HepG2 (cell line): ENCODE data around the gene FNIP2. TPM values are rescaled to one million over a fixed set of nuclear protein-coding genes. Genes with fewer than 3 reads are reported as not detected.

Experiments used
- ATAC-seq: fragments of 200-7000 bp; cut with Tn5 transposase; 3 replicates; pipeline ENCODE4 v1.9.1; 2020; ENCODE audit warnings: mild to moderate bottlenecking, moderate library complexity
- BruUV-seq: library from RNA; stranded (reverse); fragments of 400-500 nt; replicated peaks from 2 replicates; lab custom pipeline; 2021; lab: Mats Ljungman, UMichigan
- CTCF ChIA-PET: fragments of 300-600 bp; formaldehyde crosslinking; extraction: SDS; loops from one replicate; lab custom pipeline; 2021; ENCODE audit warnings: low total read pairs, inconsistent platforms, low intra/inter-chr PET ratio; lab: Yijun Ruan, JAX
- POLR2A ChIA-PET: fragments of 350-600 bp; sonication (Branson Sonifier 250); formaldehyde crosslinking; loops from one replicate; lab custom pipeline; 2020; ENCODE audit warnings: antibody characterized with exemption, inconsistent platforms; lab: Yijun Ruan, JAX
- DNase-seq: peaks from one replicate; pipeline ENCODE4 v3.0.0-alpha.2; 2015; ENCODE audit warnings: low spot score
- FAIRE-seq: peaks from 3 replicates; lab custom pipeline; 2011; peaks lifted over from hg19 to GRCh38; lab: Jason Lieb, UNC
- H2AFZ ChIP-seq: one replicate; pipeline ENCODE4 v1.6.1; 2011; ENCODE audit warnings: low read length, inconsistent platforms
- H3K27ac ChIP-seq: fragments of 300-600 bp; 3 replicates; pipeline ENCODE4 v1.8.0; 2011; ENCODE audit warnings: mixed run types, mild to moderate bottlenecking, mixed read lengths, low read length, inconsistent platforms; ENCODE audit not compliant: insufficient read depth; ENCODE audit errors: extremely low read length
- H3K27me3 ChIP-seq, 2 experiments: fragments of 200-600 bp in 1 of 2; 2 replicates in 1 of 2; 3 replicates in 1 of 2; pipeline versions ENCODE4 v1.6.0 to v1.8.0; 2011; ENCODE audit warnings: low read length in 2 of 2, mild to moderate bottlenecking in 2 of 2, moderate library complexity in 2 of 2, inconsistent platforms in 1 of 2; ENCODE audit not compliant: insufficient read depth in 2 of 2, control insufficient read depth in 1 of 2
- H3K36me3 ChIP-seq, 2 experiments: fragments of 200-600 bp in 1 of 2; replicated peaks in 1 of 2; 2 replicates in 1 of 2; 3 replicates in 1 of 2; pipeline versions ENCODE4 v1.5.1 to v1.8.0; 2011; ENCODE audit warnings: low read length in 2 of 2, inconsistent platforms in 1 of 2; ENCODE audit not compliant: insufficient read depth in 2 of 2, control insufficient read depth in 1 of 2
- H3K4me1 ChIP-seq: 2 replicates; pipeline ENCODE4 v1.5.1; 2012; ENCODE audit warnings: low read length, inconsistent platforms; ENCODE audit not compliant: insufficient read depth
- H3K4me2 ChIP-seq: 2 replicates; pipeline ENCODE4 v1.6.0; 2011; ENCODE audit warnings: low read depth, low read length, inconsistent platforms
- H3K4me3 ChIP-seq, 3 experiments: fragments of 200-600 bp in 1 of 3; sonication (generic), shearing (Covaris generic) in 1 of 3; replicated peaks in 1 of 3; 2 replicates each; pipeline ENCODE4 v1.5.1; 2011 to 2016; ENCODE audit warnings: low read length in 3 of 3, inconsistent platforms in 2 of 3, low read depth in 2 of 3, mild to moderate bottlenecking in 2 of 3, control low read depth in 1 of 3, mixed read lengths in 1 of 3; ENCODE audit not compliant: insufficient read depth in 1 of 3
- H3K79me2 ChIP-seq: one replicate; pipeline ENCODE4 v1.6.1; 2011; ENCODE audit warnings: low read length, inconsistent platforms; ENCODE audit not compliant: insufficient read depth
- H3K9ac ChIP-seq: 2 replicates; pipeline ENCODE4 v1.6.0; 2011; ENCODE audit warnings: mild to moderate bottlenecking, low read depth, low read length, inconsistent platforms; ENCODE audit not compliant: insufficient read depth
- H3K9me3 ChIP-seq: 2 replicates; pipeline ENCODE4 v1.5.1; 2012; ENCODE audit warnings: mild to moderate bottlenecking, low read length
- H4K20me1 ChIP-seq: 2 replicates; pipeline ENCODE4 v1.6.0; 2011; ENCODE audit warnings: inconsistent platforms, mild to moderate bottlenecking, low read length, moderate library complexity; ENCODE audit not compliant: insufficient read depth
- CREB1 ChIP-seq, 2 experiments: fragments of 450-650 bp in 1 of 2; IDR thresholded peaks; 2 replicates each; pipeline ENCODE4 v1.6.1; 2016 to 2017; ENCODE audit warnings: control low read depth in 1 of 2, mild to moderate bottlenecking in 1 of 2, missing compliant biosample characterization in 1 of 2, missing genetic modification characterization in 1 of 2
- FOXK1 ChIP-seq: sonication (generic); formaldehyde crosslinking; IDR thresholded peaks from 2 replicates; pipeline ENCODE4 v1.4.0; 2020; ENCODE audit warnings: low read depth, missing genetic modification reagents, borderline replicate concordance
- KLF11 ChIP-seq: IDR thresholded peaks from 2 replicates; pipeline ENCODE4 v1.6.1; 2016; ENCODE audit warnings: missing compliant biosample characterization
- RAD51 ChIP-seq: fragments of 450-650 bp; IDR thresholded peaks from 2 replicates; pipeline ENCODE4 v1.6.1; 2016; ENCODE audit warnings: borderline replicate concordance
- TBP ChIP-seq: sonication (generic); formaldehyde crosslinking; IDR thresholded peaks from 2 replicates; pipeline ENCODE4 v1.5.0; 2020; ENCODE audit warnings: missing genetic modification reagents
- ZNF224 ChIP-seq: sonication (generic); formaldehyde crosslinking; IDR thresholded peaks from 2 replicates; pipeline ENCODE4 v1.5.0; 2020; ENCODE audit warnings: mild to moderate bottlenecking, missing genetic modification reagents
- ZNF564 ChIP-seq: sonication (generic); formaldehyde crosslinking; IDR thresholded peaks from 2 replicates; pipeline ENCODE4 v1.8.1; 2023; ENCODE audit warnings: mild to moderate bottlenecking, missing genetic modification reagents
- ZNF597 ChIP-seq: sonication (generic); formaldehyde crosslinking; IDR thresholded peaks from 2 replicates; pipeline ENCODE4 v1.5.0; 2020; ENCODE audit warnings: missing genetic modification reagents
- ZNF629 ChIP-seq: sonication (generic); formaldehyde crosslinking; conservative IDR thresholded peaks from 2 replicates; pipeline ENCODE4 v1.5.0; 2020; ENCODE audit warnings: missing genetic modification reagents
- ZNF761 ChIP-seq: sonication (generic); formaldehyde crosslinking; conservative IDR thresholded peaks from 2 replicates; pipeline ENCODE4 v1.4.0; 2020; ENCODE audit warnings: mild to moderate bottlenecking, missing genetic modification reagents
- ZNF83 ChIP-seq: sonication (generic); formaldehyde crosslinking; IDR thresholded peaks from 2 replicates; pipeline ENCODE4 v1.4.0; 2020; ENCODE audit warnings: missing genetic modification reagents, mild to moderate bottlenecking, borderline replicate concordance
- WGBS: methylation state at CpG from one replicate; pipeline ENCODE4 v1.1.6; 2017; ENCODE audit warnings: low lambda C conversion rate; 5-methylcytosine and 5-hydroxymethylcytosine counted together
- in situ Hi-C: cut with HindIII; loops from 2 replicates; pipeline ENCODE4 v1.10.0; 2017; ENCODE audit warnings: low pct_unique_long_range_greater_than_20kb; ENCODE audit not compliant: extremely low pct_ligation_motif_present
- intact Hi-C: fragments of 100-400 bp; cut with micrococcal nuclease; formaldehyde crosslinking; loops from one replicate; pipeline ENCODE4 v1.10.0; 2022; ENCODE audit not compliant: unreplicated experiment
- polyA plus RNA-seq, 8 experiments: library from polyadenylated mRNA; depleted of rRNA in 3 of 8; stranded (reverse) in 7 of 8; unstranded in 1 of 8; fragments of >200 nt; fragmentation: Illumina TruSeq in 4 of 8; extraction: Trizol in 4 of 8; gene quantifications; 2 replicates each; pipeline versions ENCODE4 v1.2.1 to v1.2.3, GENCODE V29; 2011 to 2016; ENCODE audit warnings: low read depth in 4 of 8, missing spikeins in 1 of 8, mixed read lengths in 1 of 8; ENCODE audit not compliant: insufficient read depth in 1 of 8
- total RNA-seq, 5 experiments: library from RNA; depleted of rRNA; stranded (reverse); fragments of >200 nt; fragmentation: Illumina TruSeq; extraction: Trizol; gene quantifications; 2 replicates each; pipeline ENCODE4 v1.2.3, GENCODE V29; 2016; ENCODE audit warnings: low read depth in 1 of 5
- TF ChIP-seq, protein P1 (sequence below): sonication (generic); formaldehyde crosslinking; IDR thresholded peaks from 2 replicates; pipeline ENCODE4 v1.4.0; 2020; ENCODE audit warnings: mild to moderate bottlenecking, missing genetic modification reagents, borderline replicate concordance

The FNIP2 gene
- total and polyA plus RNA-seq, 2 of the 13 experiments (the other 11 are each of a cell fraction or from before 2014, with no cell fraction given): 15.5 to 21.0 TPM

DNA sequence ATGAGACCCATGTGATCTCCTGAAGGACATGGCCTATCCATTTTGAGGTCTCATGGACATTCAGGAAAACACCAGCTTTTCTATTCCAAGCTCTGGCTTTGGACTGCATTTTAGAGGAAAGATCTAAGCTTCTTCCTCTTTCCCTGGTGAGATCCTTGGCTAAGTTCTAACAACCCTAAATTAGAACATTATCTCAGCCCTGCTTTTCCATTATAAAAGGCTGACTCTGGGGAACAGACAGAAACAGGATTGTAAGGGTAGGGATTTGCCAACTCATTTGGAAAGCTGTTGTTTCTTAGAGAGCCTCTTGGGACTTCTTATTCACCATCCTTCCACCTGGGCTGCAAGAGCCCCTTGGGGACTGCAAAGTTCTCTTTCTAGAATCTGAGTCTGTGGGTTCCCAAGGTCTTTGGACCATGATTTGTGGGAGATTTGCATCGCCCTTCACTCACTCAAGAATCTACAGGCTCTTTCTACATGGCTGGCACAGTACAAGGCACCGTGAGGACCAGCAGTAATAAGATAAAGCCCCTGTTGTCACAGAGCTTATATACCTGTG is 146.9 kb downstream of the FNIP2 start:
- DNase-seq (no peak), ATAC-seq (no peak), FAIRE-seq (no peak)
- no peaks in the 10 kb centered on the region for H3K36me3 ChIP-seq
- no peak overlapping the region for H2AFZ ChIP-seq
- H3K4me1 ChIP-seq: no peaks in the 10 kb centered on the region
- TF ChIP-seq ZNF629 (CRISPR knock-in tag) (no peak), RAD51 (no peak), ZNF564 (CRISPR knock-in tag) (no peak), ZNF83 (CRISPR knock-in tag) (no peak), FOXK1 (CRISPR knock-in tag) (no peak), CREB1 (IDR thresholded peaks at IDR 0.05) (no peak), CREB1 (CRISPR knock-in tag; IDR thresholded peaks at IDR 0.05) (no peak), ZNF224 (CRISPR knock-in tag) (no peak), TBP (no peak), ZNF761 (CRISPR knock-in tag) (no peak), ZNF597 (no peak), KLF11 (no peak)
- TF ChIP-seq, protein P1, sequence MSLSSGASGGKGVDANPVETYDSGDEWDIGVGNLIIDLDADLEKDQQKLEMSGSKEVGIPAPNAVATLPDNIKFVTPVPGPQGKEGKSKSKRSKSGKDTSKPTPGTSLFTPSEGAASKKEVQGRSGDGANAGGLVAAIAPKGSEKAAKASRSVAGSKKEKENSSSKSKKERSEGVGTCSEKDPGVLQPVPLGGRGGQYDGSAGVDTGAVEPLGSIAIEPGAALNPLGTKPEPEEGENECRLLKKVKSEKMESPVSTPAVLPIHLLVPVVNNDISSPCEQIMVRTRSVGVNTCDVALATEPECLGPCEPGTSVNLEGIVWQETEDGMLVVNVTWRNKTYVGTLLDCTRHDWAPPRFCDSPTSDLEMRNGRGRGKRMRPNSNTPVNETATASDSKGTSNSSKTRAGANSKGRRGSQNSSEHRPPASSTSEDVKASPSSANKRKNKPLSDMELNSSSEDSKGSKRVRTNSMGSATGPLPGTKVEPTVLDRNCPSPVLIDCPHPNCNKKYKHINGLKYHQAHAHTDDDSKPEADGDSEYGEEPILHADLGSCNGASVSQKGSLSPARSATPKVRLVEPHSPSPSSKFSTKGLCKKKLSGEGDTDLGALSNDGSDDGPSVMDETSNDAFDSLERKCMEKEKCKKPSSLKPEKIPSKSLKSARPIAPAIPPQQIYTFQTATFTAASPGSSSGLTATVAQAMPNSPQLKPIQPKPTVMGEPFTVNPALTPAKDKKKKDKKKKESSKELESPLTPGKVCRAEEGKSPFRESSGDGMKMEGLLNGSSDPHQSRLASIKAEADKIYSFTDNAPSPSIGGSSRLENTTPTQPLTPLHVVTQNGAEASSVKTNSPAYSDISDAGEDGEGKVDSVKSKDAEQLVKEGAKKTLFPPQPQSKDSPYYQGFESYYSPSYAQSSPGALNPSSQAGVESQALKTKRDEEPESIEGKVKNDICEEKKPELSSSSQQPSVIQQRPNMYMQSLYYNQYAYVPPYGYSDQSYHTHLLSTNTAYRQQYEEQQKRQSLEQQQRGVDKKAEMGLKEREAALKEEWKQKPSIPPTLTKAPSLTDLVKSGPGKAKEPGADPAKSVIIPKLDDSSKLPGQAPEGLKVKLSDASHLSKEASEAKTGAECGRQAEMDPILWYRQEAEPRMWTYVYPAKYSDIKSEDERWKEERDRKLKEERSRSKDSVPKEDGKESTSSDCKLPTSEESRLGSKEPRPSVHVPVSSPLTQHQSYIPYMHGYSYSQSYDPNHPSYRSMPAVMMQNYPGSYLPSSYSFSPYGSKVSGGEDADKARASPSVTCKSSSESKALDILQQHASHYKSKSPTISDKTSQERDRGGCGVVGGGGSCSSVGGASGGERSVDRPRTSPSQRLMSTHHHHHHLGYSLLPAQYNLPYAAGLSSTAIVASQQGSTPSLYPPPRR: no peak
- H3K9ac ChIP-seq: no peak overlapping the region
- no peaks in the 10 kb centered on the region for H3K9me3 ChIP-seq
- ChIA-PET POLR2A (no interaction called here), CTCF (no interaction called here)
- no peaks in the 10 kb centered on the region for H3K27me3 ChIP-seq
- no peak overlapping the region for H3K4me2 ChIP-seq
- no peaks in the 10 kb centered on the region for H4K20me1 ChIP-seq
- in situ Hi-C loops (no loop called here), intact Hi-C loops (no loop called here)
- no peaks in the 10 kb centered on the region for H3K79me2 ChIP-seq
- no peak overlapping the region for H3K4me3 ChIP-seq
- 95% methylated on average over 2 of the region's 2 CpGs for WGBS
- H3K27ac ChIP-seq: no peak overlapping the region
- BruUV-seq: no TSS peak
